Activated CD4-positive, alpha-beta T cell treated with anti-CD3 and anti-CD28 coated beads, Interleukin-2, amount 50 U/mL, for 1 hour (primary cell): ENCODE measurements around the gene DPH1.

Experiments used
- DNase-seq: peaks from one replicate; pipeline ENCODE4 v3.0.0-alpha.2; 2020

Gene DPH1

DNA sequence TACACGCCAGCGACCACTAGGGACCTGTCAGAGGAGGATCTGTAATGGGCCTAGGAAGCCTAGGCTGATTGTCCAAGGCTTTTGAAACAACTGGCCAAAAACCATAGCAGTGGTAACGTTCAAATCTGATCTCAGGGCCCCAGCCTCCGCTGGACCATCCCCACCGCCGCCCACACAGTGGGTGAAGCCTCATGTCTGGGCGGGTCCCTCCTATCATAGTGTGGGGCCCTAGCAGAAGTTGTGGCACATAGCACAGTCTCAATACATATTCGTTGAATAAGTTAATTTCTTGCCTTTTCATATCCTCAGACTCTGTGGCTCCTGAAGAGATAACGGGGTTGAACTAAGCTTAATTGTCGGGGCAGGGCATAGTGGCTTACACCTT is 818 bp downstream of the DPH1 start:
- DNase-seq: no peak

GRCh38 chr17:2033153-2033552 is 3.2 kb downstream of the DPH1 start:
- no peak for DNase-seq

DNA sequence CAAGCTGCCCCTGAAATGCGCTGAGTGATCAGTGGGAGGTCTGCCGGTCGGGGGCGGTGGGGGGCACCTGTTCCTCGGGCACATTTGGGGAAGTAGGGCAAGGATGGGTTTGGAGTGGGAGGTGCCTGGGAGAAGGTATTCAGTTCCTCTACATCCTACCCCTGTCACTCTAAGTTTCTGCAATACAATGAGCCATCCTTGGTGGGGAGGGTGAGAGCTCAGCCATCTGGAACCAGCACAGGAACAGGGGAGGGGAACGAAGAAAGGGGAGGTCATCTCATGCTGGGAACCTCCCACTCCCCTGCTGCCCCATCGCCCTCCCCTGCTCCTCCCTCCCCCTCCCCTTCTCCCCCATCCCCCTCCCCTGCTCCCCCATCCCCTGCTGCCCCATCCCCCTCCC is 4.2 kb downstream of the DPH1 start:
- no peak for DNase-seq

DNA sequence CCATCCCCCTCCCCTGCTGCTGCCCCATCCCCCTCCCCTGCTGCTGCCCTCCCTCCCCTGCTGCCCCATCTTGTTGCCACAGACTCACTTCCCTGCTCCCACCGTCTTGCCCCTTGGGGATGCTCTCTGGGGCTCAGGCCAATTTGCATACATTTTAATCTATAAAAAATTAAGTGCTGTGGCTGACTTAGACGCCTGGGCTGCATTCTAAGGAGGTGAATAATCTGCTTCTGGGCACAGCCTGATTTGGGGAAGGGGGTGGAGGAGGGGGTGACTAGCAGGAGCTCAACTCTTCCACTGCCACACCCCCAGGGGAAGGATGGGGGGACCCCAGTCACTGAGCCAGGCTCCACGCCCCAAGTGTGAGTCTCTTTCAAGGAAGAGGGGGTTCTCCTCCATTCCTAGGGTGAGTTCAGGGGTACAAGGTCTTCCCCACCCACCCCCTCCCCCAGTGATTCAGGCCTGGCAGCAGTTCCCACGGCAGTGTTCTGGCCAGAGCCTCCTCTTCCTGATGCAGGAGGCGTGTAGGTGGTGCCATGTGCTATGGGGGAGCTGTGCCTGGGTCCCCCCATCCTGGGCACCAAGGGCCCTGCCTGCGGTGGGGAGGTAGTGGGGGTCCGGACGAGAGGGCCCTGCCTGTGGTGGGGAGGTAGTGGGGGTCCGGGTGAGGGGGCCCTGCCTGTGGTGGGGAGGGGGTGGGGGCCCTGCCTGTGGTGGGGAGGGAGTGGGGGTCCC is 5.0 kb downstream of the DPH1 start:
- DNase-seq: no peak

GRCh38 chr17:2035541-2036488 is 5.9 kb downstream of the DPH1 start:
- DNase-seq: no peak

DNA sequence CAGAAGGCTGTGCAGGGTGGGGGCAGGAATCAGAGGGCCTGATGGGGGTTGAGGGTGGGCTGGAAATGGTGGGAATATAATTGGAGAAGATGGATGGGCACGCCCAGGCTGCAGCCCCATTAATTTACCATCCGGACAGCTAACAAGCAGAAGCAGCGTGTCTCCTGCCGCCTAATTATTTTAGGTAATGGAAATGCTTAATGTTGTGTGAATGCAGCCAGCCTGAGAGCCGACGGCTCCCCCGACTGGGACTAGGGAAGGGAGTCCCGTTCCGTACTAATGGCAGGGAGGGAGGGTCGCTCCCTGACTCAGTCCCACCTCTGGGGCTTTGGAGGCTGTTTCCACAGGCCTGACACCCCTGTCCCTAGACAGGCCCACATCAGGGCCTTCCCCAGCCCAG is 7.2 kb downstream of the DPH1 start:
- no peak for DNase-seq

DNA sequence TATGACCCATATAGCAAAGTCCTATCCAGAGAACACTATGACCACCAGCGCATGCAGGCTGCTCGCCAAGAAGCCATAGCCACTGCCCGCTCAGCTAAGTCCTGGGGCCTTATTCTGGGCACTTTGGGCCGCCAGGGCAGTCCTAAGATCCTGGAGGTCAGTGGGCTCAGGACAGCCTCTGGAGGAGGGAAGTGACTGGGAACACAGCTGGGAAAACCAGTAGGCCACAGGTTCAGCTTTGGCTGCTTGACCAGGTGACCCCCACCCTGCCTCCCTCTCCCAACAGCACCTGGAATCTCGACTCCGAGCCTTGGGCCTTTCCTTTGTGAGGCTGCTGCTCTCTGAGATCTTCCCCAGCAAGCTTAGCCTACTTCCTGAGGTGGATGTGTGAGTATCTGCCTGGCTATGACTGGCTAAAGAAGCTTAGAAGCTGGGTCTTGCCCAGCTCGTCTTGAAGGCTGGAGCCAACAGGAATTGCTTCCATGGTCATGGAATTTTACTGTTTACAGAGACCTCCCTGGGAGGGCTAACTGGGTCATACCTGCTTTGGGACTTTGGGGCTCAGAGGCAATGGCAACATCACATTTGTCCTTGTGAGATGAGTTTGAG is 10.4 kb downstream of the DPH1 start:
- no peak for DNase-seq

GRCh38 chr17:2040942-2041560 is 11.1 kb downstream of the DPH1 start:
- DNase-seq: no peak

DNA sequence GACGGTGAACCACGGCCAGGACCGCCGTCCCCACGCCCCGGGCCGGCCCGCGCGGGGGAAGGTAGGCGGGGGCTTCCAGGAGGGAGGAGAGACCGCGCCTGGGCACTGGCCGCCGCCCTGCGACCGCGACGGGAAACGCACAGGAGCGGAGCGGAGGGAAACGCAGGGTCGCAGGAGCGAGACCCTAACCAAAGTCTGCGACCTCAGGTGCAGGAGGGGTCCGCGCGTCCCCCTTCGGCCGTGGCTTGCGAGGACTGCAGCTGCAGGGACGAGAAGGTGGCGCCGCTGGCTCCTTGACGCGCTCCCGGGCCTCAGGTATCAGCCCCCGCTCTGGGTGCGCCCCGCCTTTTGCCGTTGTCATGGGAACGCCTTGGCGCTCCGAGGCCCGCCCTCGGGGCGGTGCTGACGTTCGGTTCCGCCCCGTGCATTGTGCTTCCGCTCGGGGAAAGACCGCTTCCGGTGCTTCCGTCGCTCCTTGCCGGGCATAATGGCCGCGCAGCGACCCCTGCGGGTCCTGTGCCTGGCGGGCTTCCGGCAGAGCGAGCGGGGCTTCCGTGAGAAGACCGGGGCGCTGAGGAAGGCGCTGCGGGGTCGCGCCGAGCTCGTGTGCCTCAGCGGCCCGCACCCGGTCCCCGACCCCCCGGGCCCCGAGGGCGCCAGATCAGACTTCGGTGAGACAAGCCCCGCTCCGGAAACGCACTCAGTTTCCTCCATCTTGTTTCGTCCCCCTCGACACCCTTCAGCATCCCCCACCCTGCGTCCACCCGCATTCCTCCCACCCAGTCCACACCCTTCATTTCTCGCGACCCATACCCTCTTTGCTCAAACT is 11.8 kb downstream of the DPH1 start, which contains the start of gene OVCA2:
Gene OVCA2, plus strand, starts transcription at position 462 of the 829 bp plus-strand sequence. Its CDS starts 26 bp downstream, at position 488.
- DNase-seq: peak; percentile 98

DNA sequence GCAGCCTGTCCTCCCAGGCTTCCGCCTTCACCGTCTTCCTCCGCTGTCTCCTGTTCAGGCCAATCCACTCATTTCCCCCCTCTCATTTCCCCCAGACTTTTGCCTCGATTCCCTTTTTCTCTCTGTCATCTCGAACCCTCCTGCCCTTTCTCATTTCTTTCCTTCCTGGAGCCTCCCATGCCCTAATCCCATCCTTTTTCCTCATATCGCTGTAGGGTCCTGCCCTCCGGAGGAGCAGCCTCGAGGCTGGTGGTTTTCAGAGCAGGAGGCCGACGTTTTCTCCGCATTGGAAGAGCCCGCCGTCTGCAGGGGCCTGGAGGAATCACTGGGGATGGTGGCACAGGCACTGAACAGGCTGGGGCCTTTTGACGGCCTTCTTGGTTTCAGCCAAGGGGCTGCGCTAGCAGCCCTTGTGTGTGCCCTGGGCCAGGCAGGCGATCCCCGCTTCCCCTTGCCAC is 12.5 kb downstream of the DPH1 start:
- no peak for DNase-seq

GRCh38 chr17:2042933-2043332 is 13.0 kb downstream of the DPH1 start:
- no peak for DNase-seq

DNA sequence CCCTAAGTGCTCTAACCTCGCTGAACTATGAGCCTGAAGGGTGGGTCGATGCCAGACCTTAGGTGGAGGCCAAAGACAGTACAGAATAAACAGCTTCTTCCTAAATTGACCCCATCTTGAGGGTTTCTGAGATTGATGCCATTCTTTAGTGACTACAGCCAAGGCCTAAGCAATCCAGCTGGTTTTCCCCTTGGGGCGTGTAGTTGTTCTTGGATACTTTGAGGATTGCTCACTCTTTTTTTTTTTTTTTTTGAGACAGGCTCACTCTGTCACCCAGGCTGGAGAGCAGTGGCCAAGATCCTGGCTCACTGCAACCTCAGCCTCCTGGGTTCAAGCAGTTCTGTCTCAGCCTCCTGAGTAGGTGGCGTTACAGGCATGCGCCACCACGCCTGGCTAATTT is 13.8 kb downstream of the DPH1 start:
- no peak for DNase-seq

DNA sequence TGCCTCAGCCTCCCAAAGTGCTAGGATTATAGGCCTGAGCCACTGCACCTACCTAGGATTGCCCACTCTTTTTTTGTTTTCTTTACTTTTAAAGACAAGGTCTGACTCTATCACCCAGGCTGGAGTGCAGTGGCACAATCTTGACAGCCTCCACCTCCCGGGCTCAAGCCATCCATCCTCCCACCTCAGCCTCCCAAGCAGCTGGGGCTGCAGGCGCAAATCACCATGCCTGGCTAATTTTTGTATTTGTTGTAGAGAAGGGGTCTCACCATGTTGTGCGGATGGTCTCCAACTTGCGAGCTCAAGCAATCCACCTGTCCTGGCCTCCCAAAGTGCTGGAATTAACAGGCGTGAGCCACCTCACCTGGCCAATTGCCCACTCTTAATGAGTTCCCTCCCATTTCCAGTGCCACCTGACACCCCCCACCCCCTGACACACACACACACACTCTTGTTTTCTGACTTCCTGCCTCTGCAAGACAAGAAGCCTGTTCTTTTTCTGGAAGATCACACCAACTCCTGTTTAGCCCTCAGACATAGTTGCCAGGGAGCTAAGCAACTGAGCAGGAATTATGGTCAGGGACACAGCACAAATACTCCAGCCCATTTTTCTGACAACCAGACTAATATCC is 14.4 kb downstream of the DPH1 start:
- no peak for DNase-seq

GRCh38 chr17:2047590-2047989 is 17.6 kb downstream of the DPH1 start:
- DNase-seq: no peak

GRCh38 chr17:2048805-2049204 is 18.9 kb downstream of the DPH1 start:
- DNase-seq: no peak

DNA sequence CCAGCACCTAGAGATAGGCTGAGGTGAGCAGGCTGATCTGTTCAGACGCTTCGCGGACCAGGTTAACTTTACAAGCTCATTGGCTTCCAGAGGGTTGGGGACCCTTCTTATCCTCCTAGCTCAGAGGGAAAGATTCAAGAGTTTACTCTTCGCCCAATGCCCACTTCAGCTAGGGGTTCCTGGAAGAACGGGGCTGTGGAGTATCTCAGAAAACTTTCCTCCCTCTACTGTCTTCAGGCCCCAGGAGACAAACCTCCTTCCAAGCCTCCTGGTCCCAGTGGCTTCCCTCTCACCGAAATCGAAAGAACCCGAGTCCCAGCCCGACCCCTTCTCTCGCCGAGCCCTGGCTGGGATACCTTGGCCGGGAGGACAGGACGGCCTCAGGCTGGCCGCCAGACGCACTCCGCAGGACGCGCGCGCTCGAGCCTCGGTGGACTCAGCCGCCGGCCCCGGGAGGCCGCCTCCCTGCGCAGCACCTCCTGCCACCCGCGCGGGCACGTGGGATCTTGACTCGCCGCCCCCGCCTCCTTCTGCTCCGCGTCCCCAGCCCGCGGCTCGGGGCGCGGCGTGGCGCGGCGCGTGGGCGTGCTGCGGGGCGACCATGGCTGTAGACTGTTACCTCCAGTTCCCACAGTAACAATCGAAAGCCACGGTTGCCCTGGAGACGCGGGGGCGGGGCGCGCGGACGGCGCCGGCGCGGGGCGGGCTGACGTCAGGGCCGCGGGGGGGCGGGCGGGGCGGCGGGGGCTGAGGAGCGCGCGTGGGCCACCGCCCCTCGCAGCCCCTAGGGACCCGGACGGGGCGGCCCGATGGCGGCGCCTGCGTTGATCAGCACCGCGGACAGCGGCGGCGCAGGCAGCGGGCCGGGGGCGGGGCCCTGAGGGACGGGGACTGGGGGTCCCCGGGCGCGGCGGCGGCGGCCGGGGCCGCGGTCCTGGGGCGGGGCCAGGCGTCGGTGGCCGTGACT is 19.7 kb downstream of the DPH1 start:
- peak; percentile 92 for DNase-seq

- DNase-seq: peak; percentile 74
These were observed 20.5 kb downstream of the DPH1 start for GRCh38 chr17:2050300-2051060.

- DNase-seq: peak; percentile 11
These were observed 21.3 kb downstream of the DPH1 start for GRCh38 chr17:2051061-2051932.
